K562 (cell line): ENCODE measurements around the gene ROPN1B. TPM values are rescaled to one million over a fixed set of nuclear protein-coding genes. Genes with fewer than 3 reads are reported as not detected.
"Not testable (repeated sequence)": the region's sequence is repeated elsewhere in the genome, so short reads cannot be mapped to it uniquely, and the experiment has no call there.

Experiments
- ATAC-seq: fragments of 200-7000 bp; cut with Tn5 transposase; 3 replicates; pipeline ENCODE4 v1.9.1; 2020; ENCODE audit warnings: moderate library complexity
- BruUV-seq: library from RNA; stranded (reverse); fragments of 400-500 nt; replicated peaks from 2 replicates; lab custom pipeline; 2021; lab: Mats Ljungman, UMichigan
- CTCF ChIA-PET: fragments of 300-600 bp; formaldehyde crosslinking; extraction: SDS; loops from one replicate; lab custom pipeline; 2021; ENCODE audit warnings: low intra/inter-chr PET ratio; lab: Yijun Ruan, JAX
- POLR2A ChIA-PET: fragments of 300-600, 350-650 bp; sonication (Branson Sonifier 250); formaldehyde crosslinking; extraction: SDS; loops from one replicate; lab custom pipeline; 2021; ENCODE audit warnings: antibody characterized with exemption, inconsistent platforms; lab: Yijun Ruan, JAX
- DNase-seq, 4 experiments: peaks; one replicate each; pipeline versions ENCODE4 v3.0.0 to v3.0.0-alpha.2; 2011 to 2018; ENCODE audit warnings: low spot score in 3 of 4, mixed read lengths in 3 of 4; ENCODE audit errors: extremely low read depth in 1 of 4
- FAIRE-seq: peaks from 2 replicates; lab custom pipeline; 2011; peaks lifted over from hg19 to GRCh38; lab: Jason Lieb, UNC
- H2AFZ ChIP-seq: 2 replicates; pipeline ENCODE4 v1.6.0; 2011; ENCODE audit warnings: low read depth, low read length, control low read depth, inconsistent platforms
- H3K27ac ChIP-seq: fragments of 200-600 bp; 3 replicates; pipeline ENCODE4 v1.8.0; 2011; ENCODE audit warnings: low read depth, mild to moderate bottlenecking, control low read depth, inconsistent platforms, low read length, moderate library complexity, mixed read lengths; ENCODE audit errors: extremely low read depth
- H3K27me3 ChIP-seq, 2 experiments: fragments of 300-600 bp in 1 of 2; 2 replicates in 1 of 2; 3 replicates in 1 of 2; pipeline versions ENCODE4 v1.6.0 to v1.8.0; 2011; ENCODE audit warnings: inconsistent platforms in 2 of 2, low read length in 2 of 2, mild to moderate bottlenecking in 1 of 2, mixed read lengths in 1 of 2, moderate library complexity in 1 of 2; ENCODE audit not compliant: control insufficient read depth in 2 of 2, insufficient read depth in 2 of 2
- H3K36me3 ChIP-seq: fragments of 300-600 bp; 3 replicates; pipeline ENCODE4 v1.8.0; 2011; ENCODE audit warnings: mild to moderate bottlenecking, low read length, inconsistent platforms; ENCODE audit not compliant: control insufficient read depth, insufficient read depth
- H3K4me1 ChIP-seq, 2 experiments: fragments of 200-600 bp in 1 of 2; replicated peaks in 1 of 2; 2 replicates in 1 of 2; 3 replicates in 1 of 2; pipeline versions ENCODE4 v1.5.1 to v1.8.0; 2011; ENCODE audit warnings: inconsistent platforms in 2 of 2, low read length in 2 of 2, mild to moderate bottlenecking in 1 of 2, mixed read lengths in 1 of 2, moderate library complexity in 1 of 2; ENCODE audit not compliant: control insufficient read depth in 2 of 2, insufficient read depth in 2 of 2
- H3K4me2 ChIP-seq: 2 replicates; pipeline ENCODE4 v1.6.1; 2011; ENCODE audit warnings: low read length, control low read depth, inconsistent platforms, mixed read lengths; ENCODE audit not compliant: insufficient read depth
- H3K4me3 ChIP-seq: fragments of 200-600 bp; sonication (generic), shearing (Covaris generic); 2 replicates; pipeline ENCODE4 v1.5.1; 2016; ENCODE audit warnings: control low read depth, inconsistent platforms
- H3K79me2 ChIP-seq: fragments of 200-600 bp; 3 replicates; pipeline ENCODE4 v1.8.0; 2011; ENCODE audit warnings: low read length, inconsistent platforms; ENCODE audit not compliant: control insufficient read depth, insufficient read depth
- H3K9ac ChIP-seq, 2 experiments: 2 replicates each; pipeline versions ENCODE4 v1.6.0 to v1.6.1; 2011; ENCODE audit warnings: low read depth in 2 of 2, low read length in 2 of 2, control low read depth in 1 of 2, inconsistent platforms in 1 of 2, mild to moderate bottlenecking in 1 of 2, mixed read lengths in 1 of 2; ENCODE audit not compliant: insufficient read depth in 1 of 2
- H3K9me1 ChIP-seq: one replicate; pipeline ENCODE4 v1.6.0; 2011; ENCODE audit warnings: inconsistent platforms, mild to moderate bottlenecking, low read length, moderate library complexity; ENCODE audit not compliant: control insufficient read depth, insufficient read depth
- H3K9me3 ChIP-seq: replicated peaks from 2 replicates; pipeline ENCODE4 v1.5.1; 2011; ENCODE audit warnings: low read depth, low read length, inconsistent platforms; ENCODE audit not compliant: control insufficient read depth, insufficient read depth
- H4K20me1 ChIP-seq: replicated peaks from 2 replicates; pipeline ENCODE4 v1.6.1; 2011; ENCODE audit warnings: low read length, inconsistent platforms, mixed read lengths; ENCODE audit not compliant: control insufficient read depth, insufficient read depth
- CTCF ChIP-seq, 3 experiments: IDR thresholded peaks in 2 of 3; conservative IDR thresholded peaks in 1 of 3; 2 replicates each; pipeline ENCODE4 v1.5.1; 2011 to 2012; ENCODE audit warnings: low read length in 3 of 3, mild to moderate bottlenecking in 3 of 3, control low read depth in 2 of 3, improper control_type of control experiment in 1 of 3, inconsistent platforms in 1 of 3, low read depth in 1 of 3, mixed read lengths in 1 of 3, moderate library complexity in 1 of 3; ENCODE audit not compliant: insufficient read depth in 2 of 3
- RAD21 ChIP-seq, 2 experiments: fragments of 250-450 bp in 1 of 2; fragments of 450-650 bp in 1 of 2; sonication (Bioruptor Pico) in 1 of 2; formaldehyde crosslinking in 1 of 2; IDR thresholded peaks in 1 of 2; conservative IDR thresholded peaks in 1 of 2; 2 replicates each; pipeline versions ENCODE4 v1.4.0 to v1.8.0; 2020 to 2022; ENCODE audit warnings: mild to moderate bottlenecking in 2 of 2, moderate library complexity in 1 of 2
- WGBS: fragments of 100-300 bp; shearing (Covaris generic); methylation state at CpG from one replicate; pipeline ENCODE4 v1.1.6; 2016; ENCODE audit warnings: low coverage, mixed read lengths; ENCODE audit not compliant: insufficient coverage; ENCODE audit errors: missing lambda C conversion rate; 5-methylcytosine and 5-hydroxymethylcytosine counted together
- in situ Hi-C: fragments of 300-500 bp; cut with MboI; formaldehyde crosslinking; loops from 4 replicates; pipeline ENCODE4 v1.15.0; 2018; ENCODE audit warnings: inconsistent platforms, mixed read lengths
- intact Hi-C: fragments of 100-400 bp; cut with micrococcal nuclease; formaldehyde crosslinking; loops from 2 replicates; pipeline ENCODE4 v1.14.2; 2022
- polyA plus RNA-seq, 8 experiments: library from polyadenylated mRNA; depleted of rRNA in 4 of 8; stranded (reverse) in 5 of 8; unstranded in 3 of 8; fragments of >200 nt; fragmentation: Nextera tagmentation in 2 of 8; fragmentation: Illumina TruSeq in 1 of 8; extraction: Ambion mirVana in 2 of 8; extraction: Trizol in 1 of 8; gene quantifications; 2 replicates each; pipeline versions ENCODE4 v1.2.1 to v1.2.3, GENCODE V29; 2011 to 2014; ENCODE audit warnings: inconsistent platforms in 1 of 8, missing spikeins in 1 of 8
- total RNA-seq, 7 experiments: library from RNA; depleted of rRNA in 6 of 7; stranded (reverse); fragments of >200 nt in 6 of 7; fragmentation: Illumina TruSeq in 2 of 7; extraction: Trizol in 2 of 7; gene quantifications; 2 replicates each; pipeline versions ENCODE4 v1.2.1 to v1.2.3, GENCODE V29; 2011 to 2021; ENCODE audit warnings: low replicate concordance in 1 of 7

The ROPN1B gene
- total and polyA plus RNA-seq, 9 of the 15 experiments (the other 6 are each of a cell fraction or from before 2014, with no cell fraction given) = not detected

GRCh38 chr3:125921712-125922111 lies 47.3 kb upstream of the ROPN1B start:
- ATAC-seq, H3K9me3 ChIP-seq, H3K9me1 ChIP-seq, H4K20me1 ChIP-seq, CTCF ChIA-PET, H3K4me3 ChIP-seq, FAIRE-seq, POLR2A ChIA-PET, H3K79me2 ChIP-seq, H2AFZ ChIP-seq, BruUV-seq, H3K27me3 ChIP-seq, H3K27ac ChIP-seq, H3K4me1 ChIP-seq, H3K9ac ChIP-seq, in situ Hi-C loops, H3K36me3 ChIP-seq, H3K4me2 ChIP-seq, intact Hi-C loops: not testable (repeated sequence)
- WGBS = 17% methylated on average over 5 of the region's 5 CpGs
- DNase-seq = peak in 3 of 4 experiments; percentile 4 to 13 (median 7)
- TF ChIP-seq CTCF (IDR thresholded peaks at IDR 0.05 in 2 of 3, conservative IDR thresholded peaks at IDR 0.05 in 1 of 3; ENCODE audit: insufficient read depth in 2 of 3, low read depth in 1 of 3, low read length in 3 of 3) (peak; percentile 10 to 29 (median 24); a peak in 3 of 6 replicates), RAD21 (CRISPR knock-in tag; conservative IDR thresholded peaks at IDR 0.05 in 1 of 2, IDR thresholded peaks at IDR 0.05 in 1 of 2) (peak in 1 of 2 experiments; percentile 55; a peak in 3 of 4 replicates)

GRCh38 chr3:125923324-125924115 lies 45.5 kb upstream of the ROPN1B start:
- H3K79me2 ChIP-seq, H2AFZ ChIP-seq, intact Hi-C loops, H3K4me3 ChIP-seq, H3K9ac ChIP-seq, H3K36me3 ChIP-seq, POLR2A ChIA-PET, H3K4me1 ChIP-seq, H3K27ac ChIP-seq, CTCF ChIA-PET, H4K20me1 ChIP-seq, H3K4me2 ChIP-seq, H3K9me3 ChIP-seq, in situ Hi-C loops, H3K9me1 ChIP-seq, DNase-seq, ATAC-seq, FAIRE-seq, H3K27me3 ChIP-seq, BruUV-seq: not testable (repeated sequence)
- 48% methylated on average over 3 of the region's 16 CpGs for WGBS

- H3K9ac ChIP-seq, CTCF ChIA-PET, H4K20me1 ChIP-seq, H3K4me1 ChIP-seq, H3K79me2 ChIP-seq, POLR2A ChIA-PET, H3K4me2 ChIP-seq, intact Hi-C loops, H3K27me3 ChIP-seq, H3K36me3 ChIP-seq, H3K4me3 ChIP-seq, H3K9me1 ChIP-seq, H2AFZ ChIP-seq, BruUV-seq, H3K9me3 ChIP-seq, DNase-seq, FAIRE-seq, in situ Hi-C loops, H3K27ac ChIP-seq, ATAC-seq: not testable (repeated sequence)
- WGBS = 28% methylated on average over 2 of the region's 9 CpGs
Measured at GRCh38 chr3:125924276-125924675, 44.7 kb upstream of the ROPN1B start.
